Bronchial epithelial cell (primary cell): ENCODE measurements around the gene THG1L. TPM values are rescaled to one million over a fixed set of nuclear protein-coding genes. Genes with fewer than 3 reads are reported as not detected.

Experiments used
- total RNA-seq: library from RNA; depleted of rRNA; stranded (reverse); fragments of >200 nt; gene quantifications from 2 replicates; pipeline ENCODE4 v1.2.1, GENCODE V29; 2014

Gene THG1L
- total RNA-seq, 1 donor from 2014 or later: 38.2 TPM

Other genes starting within 250 kb of the THG1L start
- gene ADAM19, start 155.6 kb upstream of the THG1L start, total RNA-seq: 0.79 and 1.7 TPM in 2 replicates
- under 0.01 TPM in 1 of 2 replicates, not detected in the other for gene SOX30, start 79.0 kb upstream of the THG1L start, total RNA-seq
- not detected in 2 replicates for gene C5orf52, start 59.9 kb upstream of the THG1L start, total RNA-seq
- gene LSM11, start 12.3 kb downstream of the THG1L start, total RNA-seq: 2.9 and 4.5 TPM in 2 replicates
- gene CLINT1, start 127.7 kb downstream of the THG1L start, total RNA-seq: 148 and 288 TPM in 2 replicates